RWPE2 (cell line): ENCODE results near the gene SERPINB6.

Experiments
- ATAC-seq: fragments of 200-7000 bp; cut with Tn5 transposase; 3 replicates; pipeline ENCODE4 v1.9.1; 2021; ENCODE audit warnings: low read depth
- DNase-seq: peaks from one replicate; pipeline ENCODE4 v3.0.0-alpha.2; 2020; ENCODE audit warnings: low spot score
- H3K27ac ChIP-seq: fragments of 450-650 bp; 2 replicates; pipeline ENCODE4 v1.5.1; 2017; ENCODE audit warnings: mild to moderate bottlenecking; ENCODE audit not compliant: poor library complexity, severe bottlenecking
- H3K27me3 ChIP-seq: fragments of 250-450 bp; sonication (Bioruptor Pico); 2 replicates; pipeline ENCODE4 v1.5.1; 2021; ENCODE audit warnings: mild to moderate bottlenecking, moderate library complexity; ENCODE audit not compliant: insufficient read depth, poor library complexity, severe bottlenecking
- H3K36me3 ChIP-seq: fragments of 250-450 bp; sonication (Bioruptor Pico); 2 replicates; pipeline ENCODE4 v1.5.1; 2020; ENCODE audit warnings: low read depth, mild to moderate bottlenecking, moderate library complexity
- H3K4me1 ChIP-seq: fragments of 250-450 bp; sonication (Bioruptor Pico); 2 replicates; pipeline ENCODE4 v1.5.1; 2021; ENCODE audit warnings: mild to moderate bottlenecking, moderate library complexity; ENCODE audit not compliant: insufficient read depth, poor library complexity, severe bottlenecking
- H3K4me3 ChIP-seq: fragments of 250-450 bp; sonication (Bioruptor Pico); 2 replicates; pipeline ENCODE4 v1.5.1; 2021; ENCODE audit warnings: mild to moderate bottlenecking, moderate library complexity; ENCODE audit not compliant: severe bottlenecking
- H3K9me3 ChIP-seq: fragments of 250-450 bp; sonication (Bioruptor Pico); 2 replicates; pipeline ENCODE4 v1.5.1; 2021; ENCODE audit warnings: mild to moderate bottlenecking, moderate library complexity; ENCODE audit not compliant: severe bottlenecking
- CTCF ChIP-seq: fragments of 450-650 bp; IDR thresholded peaks from one replicate; pipeline ENCODE4 v1.5.1; 2017; ENCODE audit warnings: mild to moderate bottlenecking, moderate library complexity; ENCODE audit not compliant: poor library complexity, severe bottlenecking

The SERPINB6 gene

GRCh38 chr6:2993755-2994317 is 22.5 kb upstream of the SERPINB6 start:
- no peak for TF ChIP-seq CTCF
- H3K9me3 ChIP-seq: no peaks in the 10 kb centered on the region
- H3K27me3 ChIP-seq: no peaks in the 10 kb centered on the region
- no peak for ATAC-seq
- no peak overlapping the region for H3K27ac ChIP-seq
- H3K4me3 ChIP-seq: no peak overlapping the region
- H3K4me1 ChIP-seq: peaks cover 8% of the 10 kb centered on the region
- no peak for DNase-seq
- no peaks in the 10 kb centered on the region for H3K36me3 ChIP-seq

DNA sequence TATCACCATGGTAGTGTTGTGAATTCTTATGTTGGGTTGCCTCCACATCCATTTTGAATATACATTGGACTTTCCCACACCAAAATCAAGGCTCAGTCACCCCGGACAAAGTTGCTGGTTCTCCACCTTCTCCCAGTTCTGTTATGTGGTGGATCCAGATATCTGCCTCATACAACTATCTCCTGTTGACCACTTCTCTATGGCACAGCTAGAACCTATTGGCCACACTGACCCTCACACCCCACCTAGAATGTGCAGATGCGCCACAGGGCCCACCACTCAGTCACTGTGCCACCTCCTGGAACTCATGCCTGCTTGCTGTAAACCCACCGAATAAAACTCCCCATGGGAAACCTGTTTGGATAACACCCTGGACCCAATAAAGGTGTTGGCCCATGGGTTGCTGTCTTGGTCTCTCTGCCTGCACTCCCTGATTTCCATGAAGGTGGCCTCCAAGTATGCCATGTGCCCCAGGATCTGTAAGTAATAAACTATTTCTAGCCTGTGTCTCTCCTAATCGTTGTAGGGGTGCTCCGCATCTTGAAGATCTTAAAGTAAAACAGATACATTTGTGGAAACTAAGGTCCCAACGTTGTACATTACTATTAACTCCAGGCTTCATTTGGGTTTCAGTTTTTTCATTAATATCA is 21.1 kb upstream of the SERPINB6 start:
- H3K9me3 ChIP-seq: no peaks in the 10 kb centered on the region
- H3K27ac ChIP-seq: no peak overlapping the region
- H3K4me3 ChIP-seq: no peak overlapping the region
- peaks cover 13% of the 10 kb centered on the region for H3K4me1 ChIP-seq
- ATAC-seq: no peak
- H3K36me3 ChIP-seq: no peaks in the 10 kb centered on the region
- TF ChIP-seq CTCF: no peak
- no peak for DNase-seq
- no peaks in the 10 kb centered on the region for H3K27me3 ChIP-seq

DNA sequence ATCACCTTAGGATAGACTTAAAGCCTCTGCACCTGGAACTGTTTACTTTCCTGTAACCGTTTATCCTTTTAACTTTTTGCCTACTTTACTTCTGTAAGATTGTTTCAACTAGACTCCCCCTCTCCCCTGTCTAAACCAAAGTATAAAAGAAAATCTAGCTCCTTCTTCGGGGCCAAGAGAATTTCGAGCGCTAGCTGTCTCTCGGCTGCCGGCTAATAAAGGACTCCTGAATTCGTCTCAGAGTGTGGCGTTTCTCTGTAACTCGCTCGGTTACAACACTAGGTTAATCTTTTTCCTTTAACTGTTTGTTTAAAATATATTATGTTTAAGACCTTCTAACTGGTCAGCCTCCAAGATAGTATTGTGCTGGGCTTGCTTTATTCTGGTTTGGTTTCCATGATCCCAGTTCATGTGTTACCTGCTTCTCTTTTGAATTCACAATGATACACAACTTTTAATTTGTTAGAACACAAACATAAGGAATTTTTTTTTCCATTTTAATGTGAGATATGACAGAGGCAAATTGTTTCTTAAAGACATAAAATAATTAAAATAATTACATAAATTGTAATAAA is 19.7 kb upstream of the SERPINB6 start:
- DNase-seq (no peak), ATAC-seq (no peak)
- TF ChIP-seq CTCF: no peak
- H3K9me3 ChIP-seq: no peaks in the 10 kb centered on the region
- H3K27me3 ChIP-seq: no peaks in the 10 kb centered on the region
- peak overlapping the region; percentile 41 for H3K4me3 ChIP-seq
- no peaks in the 10 kb centered on the region for H3K36me3 ChIP-seq
- peaks cover 26% of the 10 kb centered on the region for H3K4me1 ChIP-seq
- H3K27ac ChIP-seq: peak overlapping the region; percentile 92

DNA sequence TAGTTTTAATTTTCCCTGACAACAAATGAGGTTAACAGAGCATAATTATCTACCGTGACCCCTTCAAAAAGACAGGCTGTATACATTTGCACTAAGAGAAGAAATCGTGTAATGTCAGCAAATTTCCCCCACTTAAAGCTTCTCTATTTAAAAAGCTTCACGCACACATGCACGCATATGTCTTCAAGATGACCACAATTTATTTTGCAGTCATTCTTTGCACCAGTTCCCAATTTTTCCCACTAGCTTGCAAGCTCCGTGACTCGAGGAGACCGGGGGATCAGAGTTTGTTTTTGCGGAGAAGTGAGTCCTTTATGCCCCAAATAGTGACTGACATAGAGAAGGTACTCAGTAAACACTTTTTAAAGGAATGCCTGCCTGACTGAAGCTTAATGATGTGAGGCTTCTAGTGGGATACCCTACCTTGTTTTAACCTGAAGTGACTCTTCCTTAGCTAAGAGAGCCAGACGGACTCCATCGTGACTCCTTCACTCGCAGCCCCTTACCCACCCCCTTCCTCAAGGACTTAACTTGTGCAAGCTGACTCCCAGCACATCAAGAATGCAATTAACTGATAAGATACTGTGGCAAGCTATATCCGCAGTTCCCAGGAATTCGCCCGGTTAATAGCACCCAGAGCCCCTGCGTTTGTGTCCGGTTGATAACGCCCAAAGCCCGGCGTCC is 19.0 kb upstream of the SERPINB6 start:
- Histone ChIP-seq H3K36me3 (no peaks in the 10 kb centered on the region), H3K27ac (peak overlapping the region; percentile 92), H3K4me3 (peak overlapping the region; percentile 41), H3K27me3 (no peaks in the 10 kb centered on the region), H3K9me3 (no peaks in the 10 kb centered on the region), H3K4me1 (peaks cover 32% of the 10 kb centered on the region)
- ATAC-seq (no peak), DNase-seq (no peak)
- no peak for TF ChIP-seq CTCF
